Endothelial cell of umbilical vein (primary cell): Measurements from ENCODE around the gene IPP.

ENCODE experiments used
- CTCF ChIP-seq, 2 donors: IDR thresholded peaks; 1 replicate in 1 of 2; 2 replicates in 1 of 2; pipeline ENCODE4 v1.5.1; 2011; ENCODE audit warnings: low read length in 2 of 2, mild to moderate bottlenecking in 2 of 2, moderate library complexity in 2 of 2, control low read depth in 1 of 2, inconsistent platforms in 1 of 2, low read depth in 1 of 2; ENCODE audit not compliant: insufficient read depth in 1 of 2; ENCODE audit errors: extremely low read depth in 1 of 2
- EZH2 ChIP-seq: IDR thresholded peaks from 2 replicates; pipeline ENCODE4 v1.6.1; 2012; ENCODE audit warnings: borderline replicate concordance, low read depth, mild to moderate bottlenecking, moderate library complexity, low read length, inconsistent platforms; ENCODE audit not compliant: severe bottlenecking
- GATA2 ChIP-seq: IDR thresholded peaks from 2 replicates; pipeline ENCODE4 v1.7.0; 2011; ENCODE audit warnings: low read depth, mild to moderate bottlenecking, moderate library complexity, mixed read lengths, low read length; ENCODE audit not compliant: insufficient read length, insufficient read depth
- MAX ChIP-seq: IDR thresholded peaks from 2 replicates; pipeline ENCODE4 v1.6.1; 2011; ENCODE audit not compliant: insufficient read depth, insufficient read length
- MYC ChIP-seq: IDR thresholded peaks from one replicate; pipeline ENCODE4 v1.6.1; 2011; ENCODE audit warnings: mild to moderate bottlenecking, low read depth, low read length
- POLR2AphosphoS5 ChIP-seq: IDR thresholded peaks from 2 replicates; pipeline ENCODE4 v1.6.1; 2012; ENCODE audit warnings: low read depth, mild to moderate bottlenecking, control low read depth, low read length, moderate library complexity; ENCODE audit not compliant: insufficient read depth

GRCh38 chr1:45789601-45790000, 39.1 kb upstream of the IPP start:
- no peak for TF ChIP-seq CTCF (IDR thresholded peaks at IDR 0.05; ENCODE audit: extremely low read depth in 1 of 2, insufficient read depth in 1 of 2, low read depth in 1 of 2, low read length in 2 of 2)
- no peak for TF ChIP-seq POLR2AphosphoS5
- TF ChIP-seq MAX: no peak
- no peak for TF ChIP-seq GATA2
- TF ChIP-seq EZH2: no peak
- TF ChIP-seq MYC: no peak
